HG02943 (cell line): ENCODE results near the gene ENTHD1.
"Not testable (repeated sequence)": the region's sequence is repeated elsewhere in the genome, so short reads cannot be mapped to it uniquely, and the experiment has no call there.

Experiments
- ATAC-seq: cut with Tn5 transposase; IDR thresholded peaks from one replicate; pipeline ENCODE4 v1.9.1; 2021; ENCODE audit warnings: mild to moderate bottlenecking, low read depth, moderate library complexity; ENCODE audit not compliant: unreplicated experiment

The ENTHD1 gene

GRCh38 chr22:39738746-39739145, 154.8 kb downstream of the ENTHD1 start:
- no peak for ATAC-seq

GRCh38 chr22:39735776-39736175, 157.8 kb downstream of the ENTHD1 start:
- ATAC-seq = no peak

- no peak for ATAC-seq
These were observed 158.7 kb downstream of the ENTHD1 start for GRCh38 chr22:39734866-39735265.

GRCh38 chr22:39734046-39734445, 159.5 kb downstream of the ENTHD1 start:
- not testable (repeated sequence) for ATAC-seq

- ATAC-seq = no peak
These were observed 160.4 kb downstream of the ENTHD1 start for GRCh38 chr22:39733191-39733590.

GRCh38 chr22:39732625-39733024, 160.9 kb downstream of the ENTHD1 start:
- ATAC-seq = no peak

GRCh38 chr22:39731881-39732555, 161.5 kb downstream of the ENTHD1 start:
- no peak for ATAC-seq

GRCh38 chr22:39731481-39731880, 162.1 kb downstream of the ENTHD1 start:
- ATAC-seq = no peak

- no peak for ATAC-seq
These were observed 164.2 kb downstream of the ENTHD1 start for GRCh38 chr22:39729141-39729934.

GRCh38 chr22:39728236-39728860, 165.2 kb downstream of the ENTHD1 start:
- ATAC-seq = no peak

- no peak for ATAC-seq
These were observed 166.0 kb downstream of the ENTHD1 start for GRCh38 chr22:39727541-39727940.

GRCh38 chr22:39725351-39726035, 168.1 kb downstream of the ENTHD1 start:
- ATAC-seq = no peak

GRCh38 chr22:39724857-39725256, 168.7 kb downstream of the ENTHD1 start:
- ATAC-seq = no peak

- no peak for ATAC-seq
These were observed 169.2 kb downstream of the ENTHD1 start for GRCh38 chr22:39724390-39724789.

- no peak for ATAC-seq
These were observed 169.6 kb downstream of the ENTHD1 start for GRCh38 chr22:39723899-39724351.

GRCh38 chr22:39723463-39723862, 170.1 kb downstream of the ENTHD1 start:
- ATAC-seq = no peak

GRCh38 chr22:39722501-39722900, 171.1 kb downstream of the ENTHD1 start:
- ATAC-seq = no peak

- no peak for ATAC-seq
These were observed 171.6 kb downstream of the ENTHD1 start for GRCh38 chr22:39722032-39722325.

GRCh38 chr22:39721206-39722031, 172.1 kb downstream of the ENTHD1 start:
- ATAC-seq = no peak
